Activated CD4-positive, alpha-beta T cell treated with anti-CD3 and anti-CD28 coated beads, Interleukin-10, Interleukin-2, amounts not matched to agents 100 ng/mL and 50 ng/mL, durations not matched to agents 16 hours and 8 hours (primary cell): Measurements from ENCODE around the gene MEF2C.
A peak's percentile ranks its signal among the peaks of the same experiment; 100 is the strongest.

Experiments
- DNase-seq: peaks from one replicate; pipeline ENCODE4 v3.0.0-alpha.2; 2020

Gene MEF2C

DNA sequence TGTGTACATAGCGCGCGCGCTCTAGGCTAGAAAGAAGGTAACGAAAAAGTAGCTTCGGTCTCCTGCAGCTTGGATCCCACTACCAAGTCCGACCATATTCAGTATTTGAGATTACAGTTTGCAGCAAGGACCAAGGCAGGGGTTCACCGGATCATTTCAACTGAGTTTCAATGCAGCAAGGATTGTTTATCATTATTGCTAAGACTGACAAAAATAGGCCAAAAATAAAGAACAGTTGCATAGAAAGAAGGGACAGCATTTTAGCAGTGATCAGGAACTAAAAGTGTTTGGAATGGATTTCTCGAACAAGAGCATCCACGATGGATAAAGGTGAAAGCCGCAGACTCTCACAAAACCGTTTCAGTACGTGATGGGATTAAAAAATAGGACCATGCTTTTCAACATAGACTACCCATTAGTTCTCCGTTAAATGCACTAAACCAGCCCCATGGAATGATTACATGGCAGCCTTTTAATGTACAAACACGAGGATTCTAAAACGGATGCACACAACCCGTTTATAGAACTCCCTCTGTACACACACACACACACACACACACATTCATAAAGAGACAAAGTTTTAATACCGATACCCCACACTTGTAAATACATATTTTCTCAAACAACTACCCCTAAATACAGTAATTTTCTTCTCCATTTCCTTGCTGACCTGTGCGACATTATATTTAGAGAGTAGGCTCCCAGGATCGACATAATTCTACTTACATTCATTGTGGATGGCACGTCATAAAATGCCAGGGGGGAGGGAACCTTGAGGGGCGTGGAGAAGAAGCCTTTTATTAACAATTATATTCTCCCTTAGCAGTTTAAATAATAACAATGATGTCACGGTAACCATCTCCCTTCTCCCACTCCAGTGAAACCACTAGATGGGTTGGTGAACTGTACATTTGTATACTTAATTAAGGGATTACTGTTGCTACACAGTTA, 197.1 kb downstream of the MEF2C start:
- no peak for DNase-seq

DNA sequence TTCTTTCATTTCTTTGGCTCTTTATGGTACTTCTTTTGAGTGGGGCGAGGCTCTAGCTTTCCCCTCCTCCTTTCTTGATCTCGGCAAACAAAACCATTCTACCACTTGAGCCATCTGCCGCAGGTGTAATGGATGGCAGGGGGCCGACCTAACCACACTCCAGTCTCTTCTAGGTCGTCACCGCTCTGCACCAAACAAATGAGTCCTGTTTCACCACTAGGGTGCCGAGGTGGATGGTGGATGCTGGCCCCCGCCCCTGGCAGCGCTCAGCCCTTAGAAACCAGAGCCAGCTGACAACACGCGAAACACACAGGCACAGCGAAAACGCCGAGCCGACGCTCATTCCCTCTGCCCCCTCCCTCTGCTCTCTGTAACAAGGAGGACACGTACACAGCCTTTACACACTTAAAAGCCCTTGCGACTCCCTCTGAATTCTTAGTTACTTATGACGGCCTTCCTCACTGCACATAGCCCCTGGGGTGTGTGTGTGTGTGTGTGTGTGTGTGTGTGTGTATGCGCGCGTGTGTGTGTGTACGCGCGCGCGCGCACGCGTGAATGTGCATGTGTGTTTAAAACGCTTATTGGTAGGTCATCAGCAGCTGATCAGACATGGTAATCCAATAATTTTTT, 199.4 kb downstream of the MEF2C start:
- DNase-seq: peak; percentile 42

DNA sequence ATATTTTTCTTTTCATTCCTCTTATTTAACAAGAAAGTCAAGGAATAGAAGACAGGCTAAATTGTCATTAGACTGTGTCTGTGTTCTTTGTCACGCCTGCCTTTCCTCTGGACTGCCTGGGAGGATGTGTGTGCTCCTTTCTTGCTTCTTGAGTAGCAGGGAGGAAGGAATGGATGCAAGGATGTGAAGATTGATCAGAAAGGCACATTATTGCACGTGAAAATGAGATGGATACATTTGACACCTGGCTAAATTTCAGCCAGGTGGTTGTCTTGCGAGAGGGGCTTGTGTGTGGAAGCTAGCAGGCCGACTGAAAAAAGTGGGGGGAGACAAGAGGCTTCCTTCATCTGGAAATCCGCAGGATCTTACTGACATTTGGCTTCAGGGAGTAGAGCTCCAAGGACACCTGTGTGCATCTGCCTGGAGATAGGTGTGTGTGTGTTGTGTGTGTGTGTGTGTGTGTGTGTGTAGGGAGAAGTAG, 200.1 kb downstream of the MEF2C start:
- DNase-seq: no peak

DNA sequence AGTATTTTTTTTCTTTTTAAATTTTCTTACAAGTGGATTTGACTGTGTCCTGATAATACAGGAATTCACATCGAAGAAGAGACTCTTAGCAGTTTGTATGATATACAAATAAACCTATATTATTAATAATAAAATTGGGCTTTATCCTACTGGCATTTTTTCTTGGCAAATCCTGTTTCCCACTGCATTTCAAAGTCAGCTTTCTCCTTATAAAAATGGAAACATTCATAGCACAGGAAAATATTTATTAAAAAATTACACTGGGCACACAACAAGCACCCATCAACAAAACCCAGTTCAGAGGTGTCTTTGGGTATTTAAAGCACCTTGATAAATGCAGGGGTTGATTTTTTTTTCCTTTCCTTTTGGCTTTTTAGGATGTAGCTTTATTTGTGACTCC, 200.9 kb downstream of the MEF2C start:
- no peak for DNase-seq

DNA sequence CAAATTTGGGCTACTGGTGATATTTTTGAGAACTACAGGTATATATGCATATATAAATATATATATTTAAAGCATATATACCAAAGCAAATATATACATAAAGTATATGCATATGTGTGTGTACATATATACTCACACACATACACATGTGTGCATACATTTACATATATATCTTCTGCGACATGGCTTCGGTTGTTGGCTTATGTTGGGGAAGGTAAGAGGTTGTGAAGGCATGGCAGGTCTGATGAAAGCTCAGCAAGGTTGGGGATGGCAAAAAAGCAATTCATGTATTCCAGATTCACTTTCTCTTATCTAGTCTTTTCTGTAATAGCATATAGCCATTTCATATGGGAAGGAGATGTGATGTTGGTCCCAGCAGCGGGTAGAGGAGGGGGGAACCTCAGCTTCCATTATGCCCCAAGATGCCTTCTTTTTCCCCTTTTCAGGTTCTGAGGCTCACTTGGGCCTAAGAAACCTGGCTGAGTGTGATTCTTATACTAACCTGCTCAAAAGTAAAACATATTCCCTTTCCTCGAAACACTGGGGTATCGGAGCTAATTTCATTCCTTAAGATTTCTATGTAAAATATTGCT, 201.7 kb downstream of the MEF2C start:
- DNase-seq: no peak

DNA sequence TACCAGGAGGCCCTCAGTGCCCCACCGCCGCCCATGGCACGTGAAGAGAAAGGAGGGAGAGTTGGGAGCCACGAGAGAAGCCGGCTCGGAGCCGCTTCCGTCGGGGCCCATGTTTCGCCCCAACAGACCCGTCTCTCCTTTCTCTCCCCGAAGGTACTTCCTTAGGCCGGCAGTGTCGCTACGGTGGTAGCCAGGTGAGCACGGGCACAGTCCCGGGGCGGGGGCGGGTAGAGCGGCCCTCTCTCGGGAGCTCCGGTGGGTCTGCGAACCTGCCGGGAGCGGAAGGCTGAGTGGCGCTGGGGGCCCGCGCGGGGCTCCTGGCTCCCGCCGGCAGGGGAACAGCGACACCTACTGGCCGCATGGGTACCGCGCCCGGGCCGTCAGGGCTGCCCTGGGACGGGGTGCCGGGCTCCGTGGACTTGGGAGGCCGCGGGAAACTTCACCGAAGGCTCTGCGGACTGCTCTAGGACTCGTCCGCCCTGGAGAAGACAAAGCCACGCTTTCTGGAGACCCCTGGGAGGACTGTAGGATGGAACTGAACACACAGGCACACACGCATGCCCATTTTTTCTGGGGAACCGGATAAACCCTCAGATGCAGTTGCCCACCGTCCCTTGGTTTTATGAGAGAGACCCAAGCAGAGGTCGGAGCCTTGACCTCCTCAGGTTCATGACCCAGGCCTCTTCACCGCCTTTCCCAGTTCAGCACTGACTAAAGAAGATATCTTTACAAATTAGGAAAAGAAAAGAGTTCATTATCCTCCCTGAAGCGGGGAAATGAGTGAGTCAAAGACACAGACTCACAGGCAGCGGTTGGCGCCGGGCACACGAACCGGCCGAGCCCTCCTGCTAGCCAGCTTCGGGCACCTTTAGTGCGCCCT, 202.5 kb downstream of the MEF2C start:
- DNase-seq: peak; percentile 79

DNA sequence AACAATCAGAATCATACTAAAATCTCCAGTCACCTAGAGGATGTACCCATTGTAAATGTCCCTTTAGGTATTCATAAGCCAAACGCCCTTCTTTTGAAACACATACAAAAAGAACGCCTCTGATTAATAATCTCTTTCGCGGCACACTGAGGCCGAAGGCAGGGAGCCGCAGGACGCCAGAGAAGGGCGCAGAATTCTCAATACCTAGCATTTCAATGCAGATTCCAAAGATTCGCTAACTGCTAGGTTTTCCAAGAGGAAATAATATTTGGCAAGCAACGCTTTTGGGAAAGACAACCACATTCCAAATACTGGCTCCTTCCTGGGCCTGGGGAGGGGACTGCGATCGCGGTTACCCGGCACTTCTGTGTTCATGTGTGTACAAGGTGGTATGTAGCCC, 203.3 kb downstream of the MEF2C start:
- DNase-seq: no peak

DNA sequence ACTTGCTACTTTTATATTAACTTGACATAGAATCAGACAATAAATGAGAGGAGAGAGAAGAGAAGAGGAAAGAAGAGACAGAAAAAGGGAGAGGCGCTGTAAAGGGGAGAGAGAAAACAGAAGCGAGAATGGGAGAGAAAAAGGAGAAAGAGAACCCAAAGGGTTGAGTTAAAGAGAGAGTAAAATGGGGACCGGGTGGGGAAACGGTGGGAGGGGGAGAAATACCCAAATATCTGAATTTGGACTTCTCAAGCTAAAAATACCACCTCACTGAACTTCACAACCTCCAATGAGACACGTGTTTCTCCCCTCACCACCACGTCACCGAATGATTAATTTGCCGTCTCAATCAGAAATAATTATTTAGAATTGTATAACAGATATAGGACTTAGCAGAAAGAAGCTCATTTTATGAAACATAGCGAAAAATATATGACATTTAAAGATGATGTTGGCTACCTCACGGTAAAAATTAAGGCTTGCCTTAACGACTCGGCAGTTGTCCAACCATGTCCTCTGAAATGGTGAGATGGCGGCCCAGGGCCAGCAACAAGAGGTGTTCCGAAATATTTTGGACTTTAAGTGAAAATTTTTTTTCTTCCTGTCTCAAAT, 204.1 kb downstream of the MEF2C start:
- DNase-seq: no peak

DNA sequence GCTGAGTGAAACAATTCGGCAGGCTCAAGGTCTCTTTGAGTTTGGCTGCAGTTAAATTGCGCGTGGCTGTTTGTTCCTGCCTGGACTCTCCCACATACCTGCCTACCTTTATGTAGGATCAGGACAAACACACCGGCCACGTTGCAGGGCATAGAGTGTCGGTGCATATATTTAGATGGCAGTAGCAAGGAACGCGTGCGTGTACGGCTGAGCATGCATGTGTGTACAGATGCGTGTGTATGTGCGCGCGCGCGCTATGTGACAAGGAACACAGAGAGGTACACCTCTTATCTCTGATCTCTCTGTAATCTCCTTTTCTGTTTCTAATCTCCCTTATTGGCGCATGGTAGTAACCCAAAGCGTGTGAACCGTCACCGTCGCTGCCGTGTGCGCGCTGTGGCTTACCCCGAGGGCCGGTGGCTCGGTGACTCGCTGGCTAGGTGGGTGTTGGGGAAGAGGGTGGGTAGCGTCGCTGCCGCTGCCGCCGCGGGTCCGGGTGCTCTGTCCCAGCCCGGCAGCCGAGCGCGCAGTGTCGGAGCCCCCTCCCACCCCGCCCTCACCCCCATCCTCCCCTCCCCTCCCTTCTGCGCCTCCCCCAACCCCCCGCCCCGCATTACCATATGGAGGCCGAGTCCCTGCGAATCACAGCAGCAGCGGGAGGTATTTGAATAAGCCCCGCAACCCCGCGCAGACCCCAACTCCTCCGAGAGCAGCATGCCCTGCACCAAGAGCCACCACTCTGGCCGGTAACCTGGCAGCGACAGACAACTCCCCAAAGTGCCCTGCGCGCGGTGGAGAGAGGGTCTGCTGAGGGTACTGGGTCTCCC, 204.8 kb downstream of the MEF2C start:
- no peak for DNase-seq

DNA sequence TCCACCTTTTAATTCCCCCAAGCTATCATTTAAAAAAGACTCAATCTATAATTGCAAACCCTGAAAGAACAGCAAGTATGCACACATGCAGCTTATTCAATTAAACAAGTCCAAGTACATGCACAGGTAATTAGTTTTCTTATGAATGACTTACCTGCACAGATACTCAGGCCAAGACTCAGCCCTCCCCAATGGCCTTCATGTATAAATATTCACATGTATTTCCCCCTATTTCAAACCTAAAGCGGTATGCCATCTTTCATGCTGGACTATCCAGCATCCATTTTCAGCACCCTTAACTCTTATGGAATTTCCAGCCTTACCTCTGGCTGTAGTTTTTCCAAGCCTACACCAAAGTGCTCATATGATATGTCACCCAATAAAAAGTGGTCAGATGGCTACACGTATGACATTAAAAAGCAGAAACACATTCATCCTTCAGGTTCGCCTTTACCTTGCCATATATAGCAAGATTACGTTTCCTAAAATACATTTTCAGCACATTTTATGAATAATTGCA, 205.5 kb downstream of the MEF2C start:
- DNase-seq: no peak

DNA sequence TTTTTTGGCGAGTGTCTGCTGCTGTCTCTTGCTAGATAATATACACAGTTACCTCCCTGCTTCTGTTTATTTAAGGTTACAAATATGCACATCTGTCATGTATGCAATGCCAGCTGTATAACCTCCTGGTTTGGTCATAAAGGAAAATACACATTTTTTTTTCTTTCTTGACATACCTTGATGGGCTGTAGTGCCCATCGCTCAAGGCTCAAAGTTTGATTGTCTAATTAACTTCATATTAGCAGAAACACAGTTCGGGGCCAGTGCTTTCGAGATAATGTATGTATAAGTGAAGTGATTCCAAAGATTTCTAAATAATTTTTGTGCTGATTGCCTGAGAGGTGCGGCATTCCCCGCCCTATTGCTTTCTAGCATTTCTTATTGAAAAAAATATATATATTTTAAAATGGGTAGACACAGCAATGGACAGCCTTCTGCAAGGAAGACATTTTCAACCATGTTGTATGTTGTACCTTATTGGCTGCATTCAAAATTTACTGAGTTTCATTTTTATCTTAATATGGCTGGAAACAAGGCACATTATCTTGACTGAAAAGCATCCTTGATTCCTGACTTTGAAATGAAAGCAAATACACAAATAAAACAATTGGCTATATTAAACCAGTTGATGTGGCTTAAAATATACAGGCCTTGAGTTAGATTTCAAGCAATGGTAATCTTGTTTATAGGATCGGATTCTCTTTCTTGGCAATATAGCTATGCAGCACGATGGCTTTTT, 206.2 kb downstream of the MEF2C start:
- DNase-seq: no peak

DNA sequence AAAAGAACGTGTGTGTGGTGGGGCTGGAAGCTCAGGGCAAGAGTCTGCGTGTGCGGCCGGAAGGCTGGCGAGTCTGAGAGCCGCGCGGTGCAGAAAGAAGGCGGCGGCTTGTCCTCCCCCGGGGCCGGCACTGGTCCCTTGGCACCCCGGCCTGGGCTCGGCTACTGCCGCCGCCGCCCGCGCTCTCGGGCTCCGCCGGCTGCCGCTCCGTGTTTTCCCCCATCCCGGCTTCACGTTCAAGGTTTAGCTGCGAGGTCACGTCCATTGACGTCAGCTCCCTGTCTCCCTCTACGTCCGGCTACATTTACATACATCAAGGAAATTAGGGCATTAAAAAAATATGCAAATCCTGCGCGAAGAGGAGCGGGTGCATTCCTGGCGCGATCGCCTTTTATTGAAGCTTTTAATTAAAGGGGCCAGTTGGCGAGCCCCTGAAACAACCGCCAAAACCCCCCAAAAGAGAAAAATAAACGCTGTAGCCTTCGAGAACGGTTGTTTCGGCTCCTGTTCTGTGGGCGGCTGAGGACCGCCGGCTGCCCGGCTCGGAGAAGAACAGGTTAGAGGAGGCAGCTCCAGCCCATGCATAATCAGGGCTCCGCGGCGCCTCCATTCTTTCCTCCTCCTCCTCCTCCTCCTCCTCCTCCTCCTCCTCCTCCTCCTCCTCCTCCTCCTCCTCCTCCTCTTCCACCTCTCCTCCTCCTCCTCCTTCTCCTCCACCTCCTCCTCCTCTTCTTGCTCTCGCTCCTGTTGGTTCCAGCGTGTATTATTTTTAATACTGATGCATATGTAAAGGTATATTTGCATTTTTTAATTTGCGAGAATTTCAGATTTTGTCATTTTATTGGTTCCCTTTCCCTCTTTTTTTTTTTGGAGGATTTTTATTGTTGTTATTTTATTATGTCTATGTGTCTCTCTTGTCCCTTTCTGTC, 207.0 kb downstream of the MEF2C start:
- DNase-seq: peak; percentile 41

DNA sequence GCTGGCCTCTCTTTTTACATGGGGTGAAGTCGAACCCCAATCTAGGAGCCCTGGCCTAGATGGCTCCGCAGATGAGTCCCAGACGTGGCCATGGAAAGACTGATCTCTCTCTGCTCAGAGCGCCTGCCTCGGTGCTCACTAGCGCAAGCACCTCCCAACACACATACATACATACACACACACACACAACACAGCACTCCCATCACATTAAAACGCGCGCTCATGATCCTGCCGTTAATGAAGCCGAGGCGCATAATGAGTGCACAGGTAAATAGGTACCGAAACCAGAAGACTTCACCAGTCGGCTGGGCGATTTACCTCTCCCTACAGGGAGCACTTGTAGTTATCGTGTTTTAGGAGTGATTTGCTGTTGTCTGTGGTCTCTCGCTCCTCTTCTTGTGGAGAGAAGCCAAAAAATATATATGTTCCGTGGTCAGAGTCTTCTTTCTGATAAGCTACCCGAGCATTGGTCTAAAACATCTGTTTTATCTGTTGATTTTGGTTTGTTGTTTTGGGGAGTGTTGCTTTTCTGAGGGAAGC, 207.7 kb downstream of the MEF2C start:
- no peak for DNase-seq

DNA sequence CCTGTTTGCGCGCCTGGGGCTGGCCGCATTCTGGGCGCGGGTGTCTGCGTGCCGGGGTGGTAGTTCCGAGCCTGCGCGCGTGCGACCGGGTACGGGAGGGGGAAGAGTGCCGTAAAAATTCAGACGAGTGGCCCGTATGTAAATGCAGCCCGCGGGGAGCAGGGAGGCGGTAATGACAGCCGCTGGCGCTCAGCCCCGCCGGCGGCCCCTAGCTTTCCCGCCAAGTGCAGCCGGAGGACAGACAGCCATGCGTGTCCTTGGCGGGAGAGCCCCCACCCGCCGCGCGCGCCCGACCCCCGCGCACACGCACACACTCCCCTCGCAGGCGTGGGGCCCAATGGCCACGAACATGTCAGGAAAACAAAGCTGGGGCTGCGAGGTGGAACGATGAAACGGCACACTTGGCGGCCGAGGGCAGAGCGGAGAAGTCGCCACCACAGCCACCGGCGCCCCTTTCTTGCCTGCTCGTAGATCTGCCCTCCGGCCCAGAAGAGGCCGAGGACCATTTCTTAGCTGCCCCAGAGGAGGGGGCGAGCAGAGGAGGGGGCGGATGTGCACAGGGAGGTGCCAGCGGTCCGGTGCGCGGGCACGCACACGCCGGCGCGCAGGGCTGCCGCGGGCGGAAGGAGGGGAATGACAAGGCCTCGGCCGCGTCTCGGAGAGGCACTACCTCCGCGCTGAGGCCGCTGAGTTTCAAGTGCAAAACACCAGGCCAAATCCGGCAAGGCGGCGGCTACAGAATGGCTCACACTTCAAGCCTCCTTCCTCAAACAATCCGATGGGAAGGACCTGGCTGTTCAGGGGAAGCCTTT, 208.4 kb downstream of the MEF2C start:
- DNase-seq: peak; percentile 75

DNA sequence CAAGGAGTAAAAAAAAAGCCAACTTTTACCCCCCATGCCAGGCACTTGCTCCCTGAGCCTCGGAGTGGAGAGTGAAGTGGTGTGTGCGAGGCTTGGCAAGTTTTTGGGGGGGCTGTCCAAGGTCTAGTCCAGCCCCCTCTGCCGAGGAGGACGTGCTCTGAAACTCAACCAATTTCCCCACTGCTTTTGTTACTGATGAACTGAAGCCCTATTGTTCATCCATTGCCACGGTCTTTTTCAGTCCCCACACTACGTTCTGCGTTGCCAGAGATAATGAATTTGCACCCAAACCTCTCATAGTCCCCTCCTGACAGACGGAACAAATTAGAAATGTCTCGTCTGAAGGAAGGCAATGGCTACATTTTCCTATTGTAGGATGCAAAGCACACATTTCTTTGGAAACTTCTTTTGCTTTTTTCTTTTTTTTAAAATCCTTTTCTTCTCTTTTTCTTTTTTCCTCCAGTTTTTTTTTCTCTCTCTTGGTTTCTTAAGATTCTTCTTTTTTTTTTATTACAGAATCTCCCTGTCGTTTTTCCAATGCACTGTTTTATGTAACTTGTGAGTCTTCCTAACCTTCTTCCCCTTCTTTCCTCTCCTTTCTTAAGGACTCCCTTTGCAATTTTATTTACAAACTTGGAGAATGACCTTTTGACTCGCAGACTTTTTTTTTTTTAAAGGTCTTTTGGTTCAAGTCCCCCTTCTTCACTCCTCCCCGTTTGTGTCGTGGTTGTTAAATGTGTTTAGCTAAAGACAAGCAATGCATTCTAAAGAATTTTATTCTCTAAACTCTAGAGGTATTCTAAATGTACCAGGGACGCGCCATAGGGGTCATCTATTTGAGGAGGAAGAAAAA, 209.5 kb downstream of the MEF2C start:
- DNase-seq: no peak

DNA sequence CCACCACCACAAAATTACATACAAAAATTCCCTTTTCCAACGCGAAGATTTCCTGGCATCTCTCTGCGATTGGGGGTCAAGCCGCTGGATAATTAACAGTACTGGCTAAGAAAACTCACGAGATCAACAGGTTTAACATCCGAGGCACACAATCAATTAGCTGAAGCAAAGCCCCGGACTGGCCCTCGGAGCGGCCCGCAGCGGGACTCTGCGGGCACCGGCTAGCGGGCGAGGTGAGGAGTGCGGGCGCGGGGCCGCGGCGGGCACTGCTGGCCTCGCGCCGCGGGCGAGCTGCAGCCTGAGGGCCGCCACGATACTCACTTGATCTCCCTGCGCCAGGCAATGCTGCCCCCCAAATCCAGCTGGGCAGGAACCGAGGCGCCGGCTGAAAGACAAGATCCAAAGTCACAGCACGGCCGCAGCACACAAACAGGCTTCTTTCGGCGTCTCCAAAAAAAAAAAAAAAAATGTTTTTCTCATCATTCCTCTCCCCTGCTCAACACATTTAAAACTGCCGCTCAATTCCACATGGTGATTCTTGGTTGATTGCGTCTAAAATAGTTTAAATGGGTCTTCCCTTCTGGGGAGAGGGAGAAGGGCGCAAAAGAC, 210.2 kb downstream of the MEF2C start:
- no peak for DNase-seq
